HG02642 (cell line): Measurements from ENCODE around the gene RIC3.
A peak's percentile ranks its signal among the peaks of the same experiment; 100 is the strongest.

Source experiments
- ATAC-seq: cut with Tn5 transposase; IDR thresholded peaks from one replicate; pipeline ENCODE4 v1.9.1; 2021; ENCODE audit warnings: mild to moderate bottlenecking; ENCODE audit not compliant: unreplicated experiment, poor library complexity

Gene RIC3, protein sequence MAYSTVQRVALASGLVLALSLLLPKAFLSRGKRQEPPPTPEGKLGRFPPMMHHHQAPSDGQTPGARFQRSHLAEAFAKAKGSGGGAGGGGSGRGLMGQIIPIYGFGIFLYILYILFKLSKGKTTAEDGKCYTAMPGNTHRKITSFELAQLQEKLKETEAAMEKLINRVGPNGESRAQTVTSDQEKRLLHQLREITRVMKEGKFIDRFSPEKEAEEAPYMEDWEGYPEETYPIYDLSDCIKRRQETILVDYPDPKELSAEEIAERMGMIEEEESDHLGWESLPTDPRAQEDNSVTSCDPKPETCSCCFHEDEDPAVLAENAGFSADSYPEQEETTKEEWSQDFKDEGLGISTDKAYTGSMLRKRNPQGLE

DNA sequence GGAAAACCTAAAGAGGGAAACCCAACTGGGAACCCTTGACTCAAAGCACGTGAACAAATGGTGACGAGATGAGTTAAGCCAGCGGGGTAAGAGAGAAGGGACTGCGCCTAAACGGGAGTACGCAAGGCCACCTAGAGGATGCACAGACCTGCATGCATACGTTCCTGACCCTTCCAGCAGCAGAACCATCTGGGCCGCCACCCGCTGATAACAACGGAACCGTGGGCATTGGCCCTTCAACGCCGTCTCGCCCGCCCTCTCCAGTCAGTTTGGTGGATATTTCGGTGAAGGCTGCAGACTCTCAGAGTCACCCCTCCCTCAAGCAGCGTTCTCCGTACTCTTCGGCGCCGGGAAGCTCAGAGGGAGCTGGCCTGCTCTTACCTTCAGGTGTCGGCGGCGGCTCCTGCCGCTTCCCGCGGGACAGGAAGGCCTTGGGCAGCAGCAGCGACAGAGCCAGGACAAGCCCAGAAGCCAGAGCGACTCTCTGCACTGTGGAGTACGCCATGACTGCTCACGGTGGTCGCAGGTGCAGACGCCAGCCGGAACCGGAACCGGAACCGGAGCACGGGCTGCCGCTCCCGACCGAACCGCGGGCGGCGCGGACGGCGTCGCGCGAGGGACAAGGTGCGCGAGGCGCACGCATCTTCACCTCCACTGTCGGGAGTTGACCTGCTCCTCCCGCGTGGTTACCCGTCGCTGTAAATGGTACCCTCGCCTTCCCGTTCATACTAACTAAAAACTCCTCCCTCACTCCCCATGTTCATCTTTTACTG lies at the start of gene RIC3:
TSS of gene RIC3 (minus strand) at position 541 of the 773 bp plus-strand sequence. CDS start at position 505, 36 bp downstream.
- peak; percentile 82 for ATAC-seq

DNA sequence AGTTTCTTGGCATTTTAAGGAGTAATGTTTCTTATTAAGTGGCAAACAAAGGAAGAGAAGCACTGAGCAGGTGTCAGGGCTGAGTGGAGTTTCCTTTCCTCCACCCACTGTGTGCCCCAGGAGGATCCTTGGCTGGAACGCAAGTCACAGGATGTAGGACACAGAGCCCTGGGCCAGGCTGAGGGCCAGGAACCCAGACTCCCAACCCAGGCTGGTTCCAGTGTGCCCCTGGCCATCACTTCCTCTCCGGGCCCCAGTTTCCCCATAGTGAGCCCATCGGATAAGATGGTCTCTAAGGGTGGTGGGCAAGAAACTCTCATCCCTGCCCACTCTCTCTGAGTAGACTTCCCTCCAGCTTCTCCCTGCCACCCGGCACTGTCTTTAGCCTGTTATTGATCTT lies 49.6 kb upstream of the RIC3 start:
- ATAC-seq, result no peak

DNA sequence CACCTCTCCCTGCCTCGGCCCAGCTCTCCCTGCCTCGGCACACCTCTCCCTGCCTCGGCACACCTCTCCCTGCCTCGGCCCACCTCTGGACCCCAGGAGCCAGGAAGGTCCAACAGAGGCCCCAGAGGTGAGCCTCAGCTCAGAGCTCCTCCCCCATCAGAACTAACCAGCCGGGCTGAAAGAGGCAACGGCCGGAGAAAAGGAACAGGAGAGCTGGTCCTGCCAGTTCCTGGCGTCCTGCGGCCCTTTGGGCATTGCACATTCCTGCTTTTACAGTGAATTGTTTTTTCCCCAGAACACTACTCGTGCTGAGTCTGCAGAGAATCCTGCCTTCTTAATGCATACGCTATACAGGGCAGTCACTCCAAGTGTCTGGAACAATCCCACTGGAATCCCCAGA lies 49.1 kb upstream of the RIC3 start:
- no peak for ATAC-seq

DNA sequence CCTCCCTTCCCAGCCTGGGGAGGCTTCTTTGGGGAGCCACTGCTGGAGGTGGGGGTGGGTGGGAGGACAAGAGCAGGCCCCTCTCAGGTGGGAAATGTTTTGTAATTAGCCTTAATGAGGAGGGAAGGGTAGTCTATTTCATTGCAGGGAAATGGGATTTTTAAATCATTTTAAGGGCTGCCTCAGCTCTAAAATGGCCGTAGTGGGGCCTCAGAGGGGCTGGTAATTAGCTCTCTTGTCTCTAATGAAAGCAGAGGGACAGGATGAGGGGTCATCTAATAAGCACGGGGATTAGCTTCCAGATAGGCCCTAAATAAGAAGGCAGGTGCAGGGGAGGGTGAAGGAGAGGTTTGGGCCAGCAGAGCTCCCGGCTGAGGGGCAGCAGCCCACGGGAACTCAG lies 48.3 kb upstream of the RIC3 start:
- ATAC-seq, result no peak

DNA sequence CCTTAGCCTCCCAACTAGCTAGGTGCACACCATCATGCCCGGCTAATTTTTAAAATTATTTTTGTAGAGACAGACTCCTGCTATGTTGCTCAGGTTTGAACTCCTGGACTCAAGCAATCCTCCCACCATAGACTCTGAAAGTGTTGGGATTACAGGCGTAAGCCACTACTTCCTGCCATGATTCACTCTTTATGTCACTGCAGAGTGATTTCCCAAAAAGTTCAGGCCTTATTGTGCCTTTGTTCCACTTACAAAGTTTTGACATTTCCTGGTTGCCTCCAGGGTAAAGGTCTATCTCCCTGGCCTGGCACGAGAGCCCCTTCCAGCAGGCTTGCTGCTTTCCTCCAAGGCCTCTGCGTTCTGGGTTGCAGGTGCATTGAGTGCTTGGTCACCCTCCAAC lies 44.6 kb upstream of the RIC3 start:
- no peak for ATAC-seq

DNA sequence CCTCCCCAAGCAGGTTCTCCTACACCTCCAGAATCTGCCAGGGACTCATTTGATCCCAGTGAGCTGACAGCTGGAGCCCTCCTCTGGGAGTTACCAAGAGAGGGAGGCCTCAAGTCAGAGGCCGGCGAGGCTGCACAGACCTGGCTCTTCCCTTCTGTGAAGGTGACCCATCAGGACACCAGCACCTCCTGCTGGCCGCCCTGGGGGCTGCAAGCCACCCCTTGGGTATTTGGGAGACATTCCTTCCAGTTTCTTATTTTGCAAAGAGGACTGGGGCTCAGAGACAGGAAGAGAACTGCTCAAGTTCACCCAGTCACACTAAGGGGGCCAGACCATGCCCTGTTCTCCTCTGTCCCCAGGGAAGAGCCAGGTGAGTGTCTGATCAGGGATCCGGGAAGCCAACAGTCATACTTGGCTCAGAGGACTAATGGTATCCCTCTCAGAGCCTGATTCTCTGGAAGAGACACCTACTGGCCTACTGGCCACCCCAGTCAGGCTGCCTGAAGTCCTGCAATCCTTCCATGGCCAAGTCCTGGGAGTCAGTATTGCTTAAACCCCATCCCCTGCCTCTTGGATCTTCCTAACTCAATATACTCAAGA lies 40.5 kb upstream of the RIC3 start:
- ATAC-seq, result no peak

DNA sequence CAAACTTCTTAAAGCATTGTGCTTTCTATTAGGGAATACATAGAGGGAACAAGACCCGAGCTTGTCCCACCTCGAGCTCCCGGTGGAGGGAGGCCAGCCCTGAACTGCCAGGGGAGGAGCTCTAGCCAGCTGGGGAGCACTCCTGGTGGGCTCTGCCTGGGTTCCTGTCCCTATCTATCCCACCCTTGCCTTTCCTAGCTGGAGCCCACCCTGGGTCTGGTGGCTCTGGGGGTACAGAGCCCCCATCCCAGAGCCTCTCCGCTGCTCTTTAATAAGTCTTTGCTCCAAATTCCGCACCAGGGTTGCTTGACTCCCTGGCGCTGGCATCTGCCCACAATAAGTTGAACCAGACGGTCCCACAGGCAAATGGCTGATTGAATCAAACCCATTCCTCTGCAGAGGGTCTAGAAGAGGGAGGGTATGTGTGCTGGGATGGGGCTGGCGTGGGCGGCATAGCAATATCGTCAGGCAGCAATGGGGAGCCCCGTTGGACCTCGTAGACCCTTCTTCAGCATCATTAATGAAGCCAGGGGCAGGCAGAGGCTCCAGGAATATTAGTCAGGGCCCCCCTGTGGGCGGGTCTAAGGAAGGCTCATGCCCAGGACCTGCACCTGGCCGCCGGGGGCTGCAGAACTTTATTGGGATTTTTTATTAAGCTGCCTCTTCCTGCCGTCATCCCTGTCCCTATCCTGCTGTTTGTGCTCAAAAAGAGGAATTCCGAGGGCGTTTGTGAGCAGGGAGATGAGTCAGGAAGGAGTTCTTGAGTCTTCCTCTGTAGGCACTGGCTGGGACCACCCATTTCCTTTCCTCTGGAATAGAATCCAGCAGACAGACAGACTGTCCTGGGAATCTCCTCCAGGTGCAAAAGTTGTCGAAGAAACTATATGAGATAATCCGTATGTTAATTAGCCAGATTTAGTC lies 38.5 kb upstream of the RIC3 start:
- no peak for ATAC-seq

DNA sequence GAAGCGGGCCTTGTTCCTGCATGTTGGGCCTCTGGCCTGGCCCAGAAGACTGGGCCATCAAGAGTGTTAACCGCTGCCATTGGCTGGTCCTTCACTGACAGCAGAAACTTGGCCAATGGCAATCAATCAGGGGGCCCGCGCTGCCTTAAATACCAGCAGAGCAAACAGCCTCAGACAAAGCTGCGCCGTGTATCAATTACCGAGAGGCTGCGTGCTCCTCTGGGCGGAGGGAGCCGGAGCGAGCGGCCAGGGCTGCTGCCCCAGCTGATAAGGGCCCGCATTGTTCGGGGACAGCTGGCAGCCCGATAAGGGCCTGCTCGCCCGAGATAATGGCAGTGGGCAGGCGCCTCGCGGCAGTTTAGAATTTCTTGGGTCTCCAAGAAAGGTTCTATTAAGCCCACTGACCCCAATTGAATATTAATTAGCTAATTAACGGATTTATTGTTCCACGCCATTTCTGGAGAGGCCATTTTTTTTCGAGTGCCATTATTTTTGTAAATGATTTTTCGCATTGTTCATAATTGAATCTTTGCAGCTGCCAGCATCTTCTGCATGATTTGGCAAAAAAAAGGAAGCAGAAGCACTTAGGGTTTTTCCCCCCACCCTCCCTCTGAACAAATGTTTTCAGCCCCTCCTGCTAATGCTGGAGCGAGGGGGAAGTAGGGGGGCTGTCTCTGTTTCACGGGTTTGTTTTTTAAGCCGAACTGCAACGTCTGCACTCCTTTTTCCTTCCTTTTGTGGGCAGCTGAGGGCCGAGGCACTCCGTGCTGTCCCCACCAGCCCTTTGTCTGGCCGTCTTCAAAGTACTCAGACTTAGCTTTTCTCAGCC lies 37.6 kb upstream of the RIC3 start:
- ATAC-seq, result no peak

DNA sequence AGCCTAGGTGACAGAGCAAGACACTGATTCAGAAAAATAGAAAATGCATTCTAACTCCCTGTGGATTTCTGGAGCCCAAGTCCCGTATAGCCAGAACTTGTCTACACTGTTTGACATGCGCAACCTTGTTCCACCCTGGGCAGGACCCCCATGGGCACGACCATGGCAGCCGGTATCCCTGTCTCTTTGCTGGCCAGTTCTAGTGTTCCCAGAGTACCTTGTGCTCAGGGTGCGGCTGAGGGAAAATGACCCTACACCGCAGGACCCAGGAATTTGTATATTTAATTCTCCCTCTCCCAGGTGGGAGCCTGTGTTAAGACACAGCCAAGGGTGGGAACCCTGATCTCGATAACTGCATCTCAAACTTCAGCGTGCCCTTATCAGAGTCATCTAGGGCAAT lies 36.7 kb upstream of the RIC3 start:
- ATAC-seq, result no peak

DNA sequence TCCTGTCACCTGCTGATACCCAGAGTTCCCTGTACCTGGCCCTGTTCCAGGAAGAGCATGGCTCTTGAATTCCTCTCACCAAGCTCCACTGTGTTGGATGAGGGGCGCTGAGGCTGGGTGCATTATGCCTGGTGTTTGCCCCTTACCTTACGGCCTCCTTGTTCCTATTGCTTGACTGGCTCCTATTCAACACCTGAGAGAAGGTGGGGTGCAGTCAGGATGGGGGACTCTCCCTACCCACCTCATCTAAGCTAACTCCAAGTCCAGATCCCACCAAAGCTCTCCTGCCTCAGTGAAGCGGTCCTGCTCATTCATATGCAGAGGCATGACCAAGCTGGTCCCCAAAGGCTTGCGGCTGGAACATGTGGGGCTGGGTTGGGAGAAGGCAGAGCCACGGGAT lies 35.8 kb upstream of the RIC3 start:
- ATAC-seq, result no peak

DNA sequence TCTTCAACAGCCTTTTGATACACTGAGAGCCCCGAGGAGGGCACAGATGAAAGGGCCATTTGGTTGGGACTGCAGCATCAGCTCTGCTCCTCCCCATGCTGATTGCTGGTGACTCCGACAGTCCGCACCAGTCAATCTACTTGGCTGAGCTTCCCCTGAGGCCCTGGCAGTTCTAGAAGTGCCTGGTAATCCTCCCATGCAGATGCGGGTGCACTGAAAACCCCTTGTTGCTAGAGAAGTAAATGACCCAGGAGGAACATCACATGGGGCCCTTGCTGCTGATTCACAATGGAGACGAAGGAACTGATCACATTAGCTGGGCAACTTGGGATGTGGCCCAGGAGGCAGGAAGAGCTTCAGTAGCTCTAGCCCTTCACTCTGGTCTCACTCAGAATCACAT lies 35.2 kb upstream of the RIC3 start:
- no peak for ATAC-seq

DNA sequence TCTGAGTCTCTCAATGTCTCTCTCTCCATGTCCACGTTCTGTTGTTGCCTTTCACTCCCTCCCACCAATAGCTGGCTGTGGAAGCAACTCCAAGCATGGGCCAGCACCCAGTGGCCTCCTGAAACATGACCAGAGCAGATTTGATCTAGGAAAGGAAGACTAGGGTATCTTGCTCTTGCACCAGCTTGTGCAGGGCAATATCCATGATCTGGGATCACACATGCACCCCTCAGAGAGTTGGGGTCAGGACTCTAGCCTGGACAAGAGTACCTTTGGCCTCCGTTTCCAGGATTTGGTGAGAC lies 34.5 kb upstream of the RIC3 start:
- no peak for ATAC-seq

DNA sequence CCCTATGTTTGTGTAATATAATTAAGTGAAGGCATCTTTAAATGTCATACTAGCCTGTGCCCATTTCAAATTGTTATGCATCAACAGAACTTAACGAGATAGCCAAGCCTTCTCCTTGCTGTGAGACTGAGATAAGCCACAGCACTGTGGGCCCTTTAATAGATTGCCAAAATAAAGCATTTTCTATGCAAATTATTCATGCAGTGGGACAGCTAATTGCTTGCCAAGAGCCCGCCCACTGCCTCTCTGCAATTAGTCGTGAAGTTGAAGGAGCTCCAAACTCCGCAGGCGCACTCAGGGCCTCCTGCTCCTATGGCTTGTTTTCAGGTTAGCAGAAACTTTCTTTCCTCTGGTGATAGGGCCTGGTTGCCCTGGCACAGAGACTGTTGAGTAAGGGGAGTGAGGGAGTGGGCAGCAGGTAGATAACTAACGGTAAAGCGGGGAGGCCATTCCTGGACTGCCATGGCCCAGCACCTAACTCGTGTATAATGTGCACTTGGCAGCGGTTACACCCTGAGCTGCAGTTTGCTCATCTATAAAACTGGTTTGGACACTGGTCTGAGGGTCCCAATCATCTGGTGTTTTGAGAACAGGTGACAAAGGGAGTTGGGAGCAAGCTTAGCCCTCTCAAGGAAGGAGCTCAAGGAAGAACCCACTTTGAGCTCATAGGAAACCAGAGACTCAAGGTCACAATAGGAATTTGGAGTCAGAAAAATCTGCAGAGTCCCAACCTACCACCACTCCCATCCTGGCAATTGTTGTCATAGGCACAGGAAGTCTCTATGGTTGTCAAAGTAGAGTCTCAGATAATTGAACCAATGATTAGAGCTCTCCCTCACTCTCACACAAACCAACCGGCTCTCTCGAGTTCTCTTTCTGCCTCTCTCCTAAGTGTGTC lies 33.9 kb upstream of the RIC3 start:
- no peak for ATAC-seq

DNA sequence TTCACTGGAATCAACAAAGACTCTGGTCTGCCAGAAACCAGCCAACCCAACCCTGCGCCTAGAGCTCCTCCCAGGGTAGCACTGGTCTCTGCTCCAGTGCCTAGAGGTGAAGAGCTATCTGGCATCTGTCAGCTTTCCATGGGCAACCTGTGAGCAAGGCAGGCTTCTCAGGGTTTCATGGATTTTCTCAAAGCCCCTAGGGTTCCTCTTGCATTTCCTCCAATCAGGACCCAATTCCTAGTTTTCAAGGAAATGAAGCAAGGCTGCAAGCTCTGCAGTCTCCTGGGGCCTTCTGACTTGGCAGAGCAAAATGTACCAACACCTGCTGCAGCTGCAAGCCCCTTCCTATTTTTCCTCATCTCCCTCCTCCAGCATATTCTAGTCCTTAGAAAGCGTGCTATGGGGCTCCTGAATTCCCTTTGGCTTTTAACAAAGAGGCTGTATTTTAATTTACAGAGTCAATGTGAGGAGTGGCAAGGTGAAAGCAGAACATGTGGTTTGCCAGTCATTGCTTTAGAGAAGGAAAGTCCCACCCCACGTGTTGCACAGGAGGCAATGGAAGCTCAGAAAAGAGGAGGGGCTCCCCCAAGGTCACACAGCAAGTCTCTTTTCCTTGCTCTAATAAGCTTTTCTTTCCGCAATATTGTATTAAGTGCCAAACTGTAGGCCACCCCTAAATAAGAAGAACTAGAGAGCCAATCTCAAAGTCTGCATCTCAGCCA lies 33.0 kb upstream of the RIC3 start:
- peak; percentile 79 for ATAC-seq

DNA sequence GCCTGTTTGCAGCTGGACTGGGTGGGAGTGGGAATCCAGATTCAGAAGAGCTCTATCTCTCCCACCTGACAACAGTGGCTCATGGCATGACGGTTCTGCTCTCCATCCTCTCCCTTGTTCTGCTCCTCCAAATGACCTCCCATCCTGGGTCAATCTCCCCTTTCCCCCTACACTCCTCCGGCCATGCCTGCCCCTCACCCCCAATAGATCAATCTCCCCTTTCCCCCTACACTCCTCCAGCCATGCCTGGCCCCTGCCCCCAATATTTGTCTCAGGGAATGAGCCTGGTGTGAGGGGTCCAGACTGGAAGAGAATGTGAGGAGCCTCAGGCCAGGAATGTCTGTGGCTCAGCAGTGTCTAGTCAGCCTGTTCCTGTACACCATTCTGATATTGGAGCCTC lies 30.9 kb upstream of the RIC3 start:
- no peak for ATAC-seq

DNA sequence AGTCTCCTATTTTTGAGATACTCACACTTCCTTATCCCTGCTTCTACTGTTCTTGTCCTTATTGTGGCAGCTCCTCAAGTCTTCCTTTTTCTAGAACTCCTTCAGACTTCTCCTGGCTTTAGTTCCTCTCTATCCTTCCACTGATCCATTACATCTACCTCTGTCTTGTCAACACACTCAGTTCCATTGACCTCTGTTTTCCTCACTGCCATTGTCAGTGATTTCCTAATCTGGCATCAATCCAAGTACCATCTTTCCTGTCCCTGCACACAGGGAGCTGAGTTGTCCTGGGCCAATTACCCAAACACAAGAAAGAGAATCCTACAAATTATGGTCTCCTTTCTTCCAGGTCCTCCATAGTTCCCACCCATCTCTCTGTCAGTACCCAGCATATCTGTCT lies 27.9 kb upstream of the RIC3 start:
- ATAC-seq, result no peak

DNA sequence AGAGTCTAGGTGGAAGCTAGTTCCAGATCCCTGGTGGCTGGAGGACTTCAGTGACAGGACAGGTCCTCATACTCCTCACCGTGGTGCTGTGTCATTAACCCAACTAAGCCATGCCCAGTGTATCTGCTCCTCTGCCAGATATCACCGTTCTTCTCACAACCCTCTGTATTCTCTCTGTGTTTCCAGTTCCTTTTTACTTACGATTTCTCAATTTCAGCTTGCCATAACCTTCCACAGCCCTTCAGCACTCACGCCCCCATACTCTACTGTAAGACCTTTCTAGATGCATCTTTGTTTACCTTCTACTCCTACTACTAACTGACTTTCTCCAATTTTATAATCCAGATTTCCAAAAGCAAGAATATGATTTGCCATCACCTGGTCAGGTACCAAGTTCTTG lies 26.1 kb upstream of the RIC3 start:
- ATAC-seq, result no peak

DNA sequence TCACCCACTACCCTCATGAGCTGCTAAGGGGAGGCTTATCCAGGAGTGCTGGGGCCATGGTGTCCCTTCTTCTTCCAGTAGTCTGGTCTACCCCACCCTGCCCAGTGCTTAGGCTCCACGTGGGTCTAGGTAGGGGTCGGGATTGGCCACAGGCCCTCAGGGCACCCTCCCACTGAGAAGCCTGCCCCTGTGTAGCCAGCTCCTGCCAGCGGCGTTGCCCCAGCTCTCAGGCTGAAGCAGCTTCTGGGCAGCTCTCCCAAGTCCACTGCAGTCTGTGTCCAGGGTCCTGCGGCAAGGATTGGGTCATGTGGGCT lies 24.0 kb upstream of the RIC3 start:
- peak; percentile 19 for ATAC-seq
